Stimulated activated CD8-positive, alpha-beta memory T cell treated with anti-CD3 and anti-CD28 coated beads, Interleukin-15, amount 100 ng/mL, for 24 hours (primary cell): ENCODE measurements around the gene NEDD4L.

Source experiments
- DNase-seq: peaks from one replicate; pipeline ENCODE4 v3.0.0-alpha.2; 2020; ENCODE audit warnings: low read depth

The NEDD4L gene

DNA sequence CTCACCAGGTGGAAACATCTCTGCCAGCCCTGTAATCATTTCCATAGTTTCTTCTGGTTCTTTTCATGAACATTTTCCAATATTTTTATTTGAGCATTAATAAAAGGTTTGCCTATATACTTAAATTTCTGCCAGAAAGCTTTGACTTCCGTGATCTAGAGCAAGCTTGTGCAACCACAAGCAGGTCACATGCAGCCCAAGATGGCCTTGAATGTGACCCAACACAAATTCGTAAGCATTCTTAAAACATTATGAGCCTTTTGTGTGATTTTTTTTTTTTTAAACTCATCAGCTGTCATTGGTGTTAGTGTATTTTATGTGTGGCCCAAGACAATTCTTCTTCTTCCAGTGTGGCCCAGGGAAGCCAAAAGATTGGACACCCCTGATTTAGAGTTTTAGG lies 51.6 kb downstream of the NEDD4L start:
- no peak for DNase-seq

- DNase-seq: no peak
Measured at GRCh38 chr18:58096658-58097057, 52.6 kb downstream of the NEDD4L start.

DNA sequence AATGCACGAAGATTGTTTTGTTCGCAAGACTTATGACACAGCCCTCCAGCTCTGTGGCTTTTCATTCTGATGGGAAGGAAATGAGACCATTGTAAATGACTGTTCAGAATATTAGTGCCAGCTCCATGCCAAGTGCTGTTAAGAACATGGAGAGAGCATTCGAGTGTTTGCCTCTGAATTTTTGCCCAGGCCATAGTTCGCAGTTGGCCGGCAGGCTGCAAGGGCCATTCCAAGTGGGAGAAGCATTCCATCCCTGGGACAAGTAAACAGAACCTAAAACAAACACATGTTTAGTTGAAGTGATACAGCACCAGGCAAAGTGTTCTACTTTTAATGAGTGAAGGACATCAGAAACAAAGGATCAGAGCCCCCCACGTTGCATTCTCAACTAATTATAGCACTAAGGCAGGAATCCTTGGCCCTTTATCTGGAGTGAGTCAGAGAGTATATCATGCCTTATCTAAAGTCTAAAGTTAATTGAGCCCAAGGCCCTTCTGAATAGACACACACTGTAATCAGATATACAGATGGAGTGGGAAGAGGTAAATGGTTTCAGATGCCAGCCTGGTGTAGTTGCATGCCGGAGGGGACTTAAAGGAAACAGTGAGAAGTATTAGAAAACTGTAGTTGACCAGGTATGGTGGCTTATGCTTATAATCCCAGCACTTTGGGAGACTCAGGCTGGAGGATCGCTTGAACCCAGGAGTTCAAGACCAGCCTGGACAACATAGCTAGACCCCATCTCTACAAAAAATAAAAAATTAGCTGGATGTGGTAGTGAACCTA lies 53.3 kb downstream of the NEDD4L start:
- DNase-seq: no peak

GRCh38 chr18:58097907-58098166 lies 53.8 kb downstream of the NEDD4L start:
- no peak for DNase-seq

DNA sequence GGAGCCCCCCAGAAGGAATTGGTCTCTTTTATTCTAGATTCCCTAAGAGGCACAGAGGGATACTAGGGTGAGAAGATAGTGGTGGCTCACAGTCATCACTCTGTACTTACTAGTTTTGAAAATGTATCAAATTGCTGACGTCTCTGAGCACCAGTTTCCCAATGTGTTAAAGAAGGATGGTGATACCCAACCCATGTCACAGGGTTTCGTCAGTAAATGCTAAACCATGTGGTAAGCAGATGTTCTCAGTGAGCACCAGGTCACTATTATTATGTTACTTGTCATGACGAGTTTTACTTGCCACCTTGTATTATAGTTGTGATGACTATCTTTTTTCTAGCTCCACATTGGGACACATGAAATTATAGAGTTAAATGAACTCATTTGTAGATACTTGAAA lies 54.7 kb downstream of the NEDD4L start:
- DNase-seq: no peak

- no peak for DNase-seq
Measured at GRCh38 chr18:58100154-58100553, 56.1 kb downstream of the NEDD4L start.

- DNase-seq: no peak
Measured at GRCh38 chr18:58101291-58101794, 57.3 kb downstream of the NEDD4L start.

GRCh38 chr18:58102018-58102417 lies 58.0 kb downstream of the NEDD4L start:
- DNase-seq: no peak

DNA sequence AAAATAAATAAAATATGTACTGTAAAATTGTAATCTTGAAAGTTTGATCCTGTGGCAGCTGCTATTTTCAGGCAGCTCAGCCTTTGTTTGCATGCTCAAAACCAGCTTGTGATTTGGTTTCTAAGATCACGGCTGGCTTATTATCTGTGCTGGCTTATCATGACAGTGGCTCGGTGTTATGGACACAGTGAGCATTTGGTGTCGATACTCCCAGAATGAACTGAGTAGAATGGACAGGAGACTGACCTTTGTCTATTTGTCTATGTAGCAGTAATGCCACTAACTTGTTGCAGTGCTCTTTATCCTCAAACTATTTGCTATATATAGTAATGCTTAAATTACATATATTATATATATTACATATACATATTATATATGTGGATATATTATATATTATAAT lies 58.8 kb downstream of the NEDD4L start:
- no peak for DNase-seq

- no peak for DNase-seq
Measured at GRCh38 chr18:58103339-58103985, 59.4 kb downstream of the NEDD4L start.

- DNase-seq: no peak
Measured at GRCh38 chr18:58104096-58104495, 60.1 kb downstream of the NEDD4L start.

DNA sequence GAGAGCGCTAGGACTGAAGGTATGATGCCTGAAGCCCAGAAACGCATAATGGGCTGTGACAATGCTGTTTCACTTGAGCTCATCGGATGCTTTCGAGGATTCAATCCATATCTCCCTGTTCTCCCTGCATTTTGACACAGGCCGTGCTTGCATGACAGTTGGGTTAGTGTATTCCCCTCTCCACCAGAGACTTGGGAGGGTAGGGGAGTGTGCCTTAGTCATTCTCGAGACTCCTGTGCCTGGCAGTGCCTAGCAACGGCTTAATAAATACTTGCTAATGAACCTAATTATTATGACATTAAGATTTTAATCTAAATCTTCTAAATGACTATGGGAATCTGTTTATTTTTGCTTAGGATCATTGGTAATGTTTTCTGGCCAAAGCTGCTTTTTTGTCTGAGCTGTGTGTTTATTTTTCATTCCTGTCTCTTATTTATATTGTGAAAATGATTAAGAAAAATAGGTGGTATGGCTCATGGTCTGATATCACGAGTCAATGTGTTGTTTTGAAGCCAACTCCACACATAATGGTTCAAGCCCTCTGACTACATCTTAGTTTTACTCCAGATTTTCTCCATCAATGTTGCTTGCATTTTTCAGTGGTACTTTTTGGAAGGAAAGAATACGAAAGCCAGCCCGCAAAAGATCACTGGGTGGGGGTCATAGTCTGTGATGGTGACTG lies 61.3 kb downstream of the NEDD4L start:
- no peak for DNase-seq

DNA sequence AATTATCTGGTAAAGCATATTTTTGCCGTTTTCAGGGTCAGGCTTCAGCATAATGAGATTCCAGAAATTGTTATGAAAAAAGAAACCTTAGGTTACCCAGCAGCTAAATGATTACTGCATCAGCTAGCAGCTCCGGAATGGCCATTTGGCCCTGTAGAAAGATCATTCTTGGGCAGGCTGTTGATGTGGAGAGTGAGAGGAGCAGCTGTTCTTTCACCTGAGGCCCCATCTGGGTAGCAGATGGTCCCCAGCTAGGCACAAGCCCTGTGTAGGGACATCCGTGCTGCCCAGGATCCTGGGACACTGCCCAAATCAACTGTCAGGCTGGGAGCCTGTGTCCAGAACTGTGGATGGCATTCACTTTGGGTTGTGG lies 61.8 kb downstream of the NEDD4L start:
- DNase-seq: no peak

DNA sequence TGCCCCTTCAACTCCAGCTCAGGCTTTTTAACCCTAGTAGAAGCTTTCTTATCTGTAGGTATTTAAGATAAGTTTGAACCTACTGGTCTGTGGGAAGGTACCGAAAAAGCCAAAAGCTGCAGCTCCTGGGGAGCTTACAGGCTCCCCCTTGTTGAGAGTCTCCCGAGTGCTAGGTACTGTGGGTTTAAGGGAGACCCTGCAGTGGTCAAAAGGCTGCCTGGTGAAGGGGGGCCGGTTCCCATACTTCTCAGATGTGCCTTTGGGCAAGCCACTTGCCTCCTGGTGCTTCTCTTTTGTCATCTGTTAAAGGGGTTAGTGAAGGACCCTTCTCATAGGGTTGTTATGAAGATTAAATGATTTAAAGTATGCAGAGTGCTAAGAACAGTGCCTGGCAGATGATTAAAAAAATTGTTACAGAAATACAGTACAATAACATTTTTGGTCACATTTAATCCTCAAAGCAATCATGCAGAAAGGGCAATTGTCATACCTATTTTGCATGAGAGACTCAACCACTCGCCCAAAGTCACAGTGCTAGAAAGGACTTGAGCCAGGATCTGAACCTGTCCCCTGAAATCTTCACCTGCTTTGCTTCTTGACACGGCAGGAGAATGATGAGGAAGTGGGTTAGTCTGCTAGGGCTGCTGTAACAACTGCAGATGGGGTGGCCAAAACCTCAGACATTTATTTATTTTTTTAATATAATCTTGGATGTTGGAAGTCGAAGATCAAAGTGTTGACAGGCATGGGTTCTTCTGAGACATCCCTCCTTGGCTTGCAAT lies 62.5 kb downstream of the NEDD4L start:
- DNase-seq: no peak

- DNase-seq: no peak
Measured at GRCh38 chr18:58109256-58109655, 65.2 kb downstream of the NEDD4L start.

DNA sequence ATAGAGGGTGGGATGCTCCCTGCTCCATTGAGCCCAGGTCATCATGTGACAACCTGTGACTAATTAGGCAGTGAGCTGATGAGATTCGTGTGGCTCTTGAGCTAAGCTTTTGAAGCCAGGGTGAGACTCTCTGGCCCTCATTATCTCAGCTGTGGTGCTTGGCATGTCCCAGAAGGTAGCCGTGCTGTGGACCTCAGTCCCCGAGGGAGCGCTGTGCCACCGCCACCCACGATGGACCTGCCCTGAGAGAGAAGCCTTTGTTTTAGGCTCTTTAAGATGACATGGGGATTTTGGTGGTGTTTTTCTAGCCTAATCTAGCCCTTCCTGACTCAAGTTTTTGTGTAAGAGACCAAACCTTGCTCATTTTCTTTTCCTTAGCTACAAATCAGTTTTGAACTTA lies 66.4 kb downstream of the NEDD4L start:
- no peak for DNase-seq

GRCh38 chr18:58112174-58112573 lies 68.1 kb downstream of the NEDD4L start:
- no peak for DNase-seq

GRCh38 chr18:58113337-58113736 lies 69.3 kb downstream of the NEDD4L start:
- no peak for DNase-seq

- no peak for DNase-seq
Measured at GRCh38 chr18:58114766-58115165, 70.7 kb downstream of the NEDD4L start.

DNA sequence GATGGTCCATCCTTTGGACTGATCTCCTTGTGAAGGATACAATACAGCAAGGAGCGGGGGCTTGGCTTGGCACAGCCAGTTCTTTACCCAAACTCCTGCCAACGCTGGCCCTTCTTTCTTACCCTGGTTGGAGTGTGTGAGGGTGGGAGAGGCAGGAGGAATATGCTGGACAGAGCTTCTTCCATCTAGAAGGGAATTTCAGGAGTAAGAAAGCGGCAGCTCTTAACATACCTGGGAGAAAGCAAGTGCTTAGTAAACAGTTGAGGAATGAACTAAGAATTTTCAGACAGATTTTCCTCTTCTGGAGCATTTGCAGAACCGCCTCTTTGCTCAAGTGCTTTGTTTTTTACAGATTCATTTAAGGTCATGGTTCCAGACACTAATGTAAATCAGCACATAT lies 72.8 kb downstream of the NEDD4L start:
- no peak for DNase-seq

- no peak for DNase-seq
Measured at GRCh38 chr18:58117786-58118403, 73.9 kb downstream of the NEDD4L start.

DNA sequence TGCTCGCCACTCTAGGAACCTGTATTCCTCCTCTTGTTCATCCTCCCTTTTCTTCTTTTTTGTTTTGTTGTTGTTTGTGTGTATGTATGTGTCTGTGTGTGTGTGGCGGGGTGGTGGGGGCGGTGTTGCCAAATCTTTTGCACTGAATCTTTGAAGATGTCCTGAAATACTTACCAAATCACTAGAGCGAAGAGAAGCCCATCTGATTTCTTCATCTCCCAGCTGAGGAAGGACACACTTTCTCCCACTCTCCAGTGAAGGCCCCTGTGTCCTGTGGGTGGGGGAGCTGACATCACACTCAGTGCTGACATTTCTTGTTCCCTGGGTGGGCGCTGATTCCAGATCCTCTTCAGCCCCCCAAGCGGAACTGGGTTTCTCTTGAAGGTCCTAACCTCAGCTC lies 74.5 kb downstream of the NEDD4L start:
- no peak for DNase-seq
